ENCODE measurements around the gene HMBS.
"Not testable (repeated sequence)": the region's sequence is repeated elsewhere in the genome, so short reads cannot be mapped to it uniquely, and the experiment has no call there.

HMBS gene

DNA sequence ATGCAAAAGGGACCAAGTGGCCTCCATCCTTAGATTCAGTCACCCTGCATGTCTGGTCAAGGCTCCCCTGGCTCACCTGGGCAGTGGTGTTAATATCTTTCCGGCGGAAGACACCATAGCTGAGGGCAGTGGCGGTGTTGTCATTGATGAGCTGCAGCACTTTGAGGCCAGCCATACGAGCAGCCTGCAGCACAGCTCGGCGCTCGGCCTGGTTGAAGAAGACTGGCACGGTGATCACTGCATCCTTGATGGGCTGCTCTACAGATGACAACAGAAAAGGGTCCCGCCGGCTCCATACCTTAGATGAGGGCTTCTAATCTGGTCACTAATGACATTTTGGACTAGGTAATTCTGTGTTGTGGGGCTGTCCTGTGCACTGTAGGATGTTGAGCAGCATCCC, 30.3 kb upstream of the HMBS start:
- Histone ChIP-seq H3K27me3 (ENCODE audit: control insufficient read depth, insufficient read depth, low read length) (no peaks in the 10 kb centered on the region), H3K9ac (ENCODE audit: low read length) (no peak overlapping the region), H3K36me3 (ENCODE audit: control insufficient read depth, insufficient read depth, low read length) (peaks cover 46% of the 10 kb centered on the region), H3K27ac (ENCODE audit: low read depth, low read length) (no peak overlapping the region), H3K4me3 (ENCODE audit: low read length) (no peak overlapping the region), H3K4me1 (ENCODE audit: control insufficient read depth, insufficient read depth, low read length) (peaks cover 7% of the 10 kb centered on the region)

DNA sequence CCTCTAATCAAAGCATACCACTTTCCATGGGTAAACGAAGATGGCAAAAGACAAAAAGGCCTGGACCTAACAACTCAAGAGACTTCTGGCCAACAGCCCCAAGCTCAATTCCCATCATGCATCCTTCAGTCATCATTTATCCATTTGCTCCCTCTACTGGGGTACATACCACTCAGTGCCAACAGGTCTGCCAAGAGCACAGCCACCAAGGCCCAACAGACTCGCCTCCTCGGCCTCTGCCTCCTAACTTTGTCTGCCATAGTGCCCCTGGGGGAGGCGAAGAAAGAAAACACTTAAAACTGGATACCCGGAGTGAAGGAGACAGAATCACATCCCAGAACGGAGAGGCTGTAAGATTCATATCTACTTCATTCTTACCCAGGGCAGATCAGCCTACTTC, 28.8 kb upstream of the HMBS start:
- no peak overlapping the region for H3K9ac ChIP-seq (ENCODE audit: low read length)
- H3K4me1 ChIP-seq (ENCODE audit: control insufficient read depth, insufficient read depth, low read length), result peaks cover 7% of the 10 kb centered on the region
- no peak overlapping the region for H3K27ac ChIP-seq (ENCODE audit: low read depth, low read length)
- H3K4me3 ChIP-seq (ENCODE audit: low read length), result peak overlapping the region; percentile 80
- peaks cover 40% of the 10 kb centered on the region for H3K36me3 ChIP-seq (ENCODE audit: control insufficient read depth, insufficient read depth, low read length)
- no peaks in the 10 kb centered on the region for H3K27me3 ChIP-seq (ENCODE audit: control insufficient read depth, insufficient read depth, low read length)

DNA sequence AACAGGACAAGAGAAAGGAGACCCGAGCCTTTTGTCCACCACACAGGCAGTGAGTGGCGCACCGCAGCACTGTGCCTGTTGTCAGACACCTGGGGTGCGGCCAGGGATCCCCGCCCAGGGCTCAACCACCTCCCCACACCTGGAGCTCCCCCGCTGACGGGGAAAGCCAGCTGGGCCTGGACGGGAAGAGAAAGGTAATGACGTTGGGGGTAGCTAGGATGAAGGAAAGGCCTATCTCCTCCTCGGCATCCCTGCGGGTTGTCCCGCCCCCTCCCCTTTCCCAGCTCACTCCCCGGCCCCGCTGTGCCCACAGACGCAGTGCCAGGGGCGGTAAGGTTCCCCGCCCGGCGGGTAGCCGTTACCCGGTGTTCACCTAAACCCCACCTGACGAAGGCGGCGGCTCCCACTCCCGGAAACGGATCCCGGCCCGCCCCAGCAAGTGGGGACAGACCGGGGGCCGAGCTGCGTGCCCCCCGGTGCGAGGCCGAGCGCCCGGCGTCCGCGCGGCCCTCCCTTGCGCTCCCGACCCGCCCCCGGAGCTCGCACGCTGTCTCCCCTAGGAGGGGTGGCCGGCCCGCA, 28.2 kb upstream of the HMBS start:
- Histone ChIP-seq H3K4me1 (ENCODE audit: control insufficient read depth, insufficient read depth, low read length) (peaks cover 7% of the 10 kb centered on the region), H3K36me3 (ENCODE audit: control insufficient read depth, insufficient read depth, low read length) (peaks cover 34% of the 10 kb centered on the region), H3K4me3 (ENCODE audit: low read length) (peak overlapping the region; percentile 80), H3K27ac (ENCODE audit: low read depth, low read length) (peak overlapping the region; percentile 76), H3K9ac (ENCODE audit: low read length) (peak overlapping the region; percentile 63), H3K27me3 (ENCODE audit: control insufficient read depth, insufficient read depth, low read length) (no peaks in the 10 kb centered on the region)

DNA sequence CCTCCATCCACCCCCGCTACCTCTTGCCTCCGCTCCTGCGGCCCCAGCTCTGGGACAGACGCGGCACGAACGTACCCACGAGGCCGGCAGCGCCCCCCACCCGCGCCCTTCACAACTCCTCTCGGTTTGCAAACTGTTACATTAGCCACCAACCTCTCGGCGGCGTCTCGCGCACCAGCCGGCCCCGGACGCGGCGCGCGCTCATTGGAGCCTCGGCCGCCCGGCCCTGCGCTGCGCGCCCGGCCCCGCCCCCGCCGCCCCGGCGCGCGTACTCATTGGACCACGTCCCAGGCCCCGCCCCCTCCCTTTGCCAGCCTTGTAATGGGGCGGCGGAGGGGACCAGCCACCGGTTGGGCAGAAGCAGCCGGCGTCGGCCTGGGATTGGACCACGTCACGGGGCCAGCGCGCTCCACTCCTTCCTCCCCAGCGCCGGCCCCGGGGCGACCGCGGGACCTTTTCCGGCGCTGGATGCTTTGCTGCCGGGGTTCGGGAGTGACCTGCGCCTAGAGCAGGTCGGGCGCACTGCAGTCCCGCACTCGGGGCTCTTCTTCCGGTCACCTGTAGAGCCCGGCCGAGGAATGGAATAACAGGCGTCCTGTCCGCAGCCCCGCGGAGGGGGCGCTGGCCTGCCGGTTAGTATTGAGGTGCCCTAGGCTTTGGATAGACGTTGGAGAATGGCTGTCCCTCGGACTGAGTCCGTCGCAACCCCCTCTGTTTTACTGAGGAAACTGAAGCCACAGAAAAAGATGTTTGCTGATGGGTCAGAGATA, 27.5 kb upstream of the HMBS start, which contains the start of gene HYOU1:
Gene HYOU1 (minus strand): TSS at position 206 of the 770 bp plus-strand sequence. CDS start 1,045 bp downstream, outside the sequence.
- H3K27me3 ChIP-seq (ENCODE audit: control insufficient read depth, insufficient read depth, low read length), result no peaks in the 10 kb centered on the region
- H3K4me1 ChIP-seq (ENCODE audit: control insufficient read depth, insufficient read depth, low read length), result peaks cover 7% of the 10 kb centered on the region
- H3K27ac ChIP-seq (ENCODE audit: low read depth, low read length), result peak within 1 kb of the TSS; percentile 76
- peak within 1 kb of the TSS; percentile 85 for H3K4me3 ChIP-seq (ENCODE audit: low read length)
- H3K36me3 ChIP-seq (ENCODE audit: control insufficient read depth, insufficient read depth, low read length), result peaks cover 28% of the 10 kb centered on the region
- H3K9ac ChIP-seq (ENCODE audit: low read length), result peak within 1 kb of the TSS; percentile 63

DNA sequence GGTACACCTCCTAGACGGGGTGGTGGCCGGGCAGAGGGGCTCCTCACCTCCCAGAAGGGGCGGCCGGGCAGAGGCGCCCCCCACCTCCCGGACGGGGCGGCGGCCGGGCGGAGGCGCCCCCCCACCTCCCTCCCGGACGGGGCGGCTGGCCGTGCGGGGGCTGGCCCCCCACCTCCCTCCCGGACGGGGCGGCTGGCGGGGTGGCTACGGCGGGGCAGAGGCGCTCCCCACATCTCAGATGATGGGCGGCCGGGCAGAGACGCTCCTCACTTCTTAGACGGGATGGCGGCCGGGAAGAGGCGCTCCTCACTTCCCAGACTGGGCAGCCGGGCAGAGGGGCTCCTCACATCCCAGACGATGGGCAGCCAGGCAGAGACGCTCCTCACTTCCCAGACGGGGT, 25.6 kb upstream of the HMBS start:
- H3K36me3 ChIP-seq (ENCODE audit: control insufficient read depth, insufficient read depth, low read length), result peaks cover 12% of the 10 kb centered on the region
- not testable (repeated sequence) for H3K9ac ChIP-seq (ENCODE audit: low read length); H3K4me3 ChIP-seq (ENCODE audit: low read length); H3K27ac ChIP-seq (ENCODE audit: low read depth, low read length); H3K4me1 ChIP-seq (ENCODE audit: control insufficient read depth, insufficient read depth, low read length); H3K27me3 ChIP-seq (ENCODE audit: control insufficient read depth, insufficient read depth, low read length)

DNA sequence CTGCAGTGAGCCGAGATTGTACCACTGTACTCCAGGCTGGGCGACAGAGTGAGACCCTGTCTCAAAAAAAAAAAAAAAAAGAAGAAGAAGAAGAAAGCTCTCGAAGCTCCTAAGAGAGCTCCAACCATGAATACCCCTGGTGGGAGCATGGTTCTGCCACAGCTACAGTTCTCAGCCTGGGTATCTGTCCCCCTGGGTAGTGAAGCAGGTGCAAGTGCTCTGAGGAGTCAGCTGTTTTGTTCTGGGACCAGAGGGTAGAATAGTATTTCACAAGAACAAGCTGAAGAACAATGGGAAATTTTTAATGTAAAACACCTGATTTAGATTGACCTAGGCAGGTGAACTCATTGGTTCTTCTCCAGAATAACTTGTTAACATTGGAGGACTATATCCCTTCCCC, 23.4 kb upstream of the HMBS start:
- H3K27me3 ChIP-seq (ENCODE audit: control insufficient read depth, insufficient read depth, low read length), result no peaks in the 10 kb centered on the region
- no peak overlapping the region for H3K27ac ChIP-seq (ENCODE audit: low read depth, low read length)

DNA sequence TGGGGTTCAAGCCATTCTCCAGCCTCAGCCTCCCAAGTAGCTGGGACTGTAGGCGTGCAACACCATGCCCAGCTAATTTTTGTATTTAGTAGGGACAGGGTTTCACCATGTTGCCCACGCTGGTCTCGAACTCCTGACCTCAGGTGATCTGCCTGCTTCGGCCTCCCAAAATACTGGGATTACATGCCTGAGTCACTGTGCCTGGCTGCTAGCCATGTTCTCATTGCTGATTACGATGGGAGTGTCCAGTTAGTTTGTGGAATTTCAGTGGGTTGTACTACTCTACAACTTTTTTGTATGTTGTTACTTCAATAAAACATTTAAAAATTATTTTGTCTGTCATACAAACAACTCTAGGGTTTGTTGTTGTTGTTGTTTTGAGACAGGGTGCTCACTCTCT, 21.9 kb upstream of the HMBS start:
- H3K4me1 ChIP-seq (ENCODE audit: control insufficient read depth, insufficient read depth, low read length), result no peaks in the 10 kb centered on the region
- no peak overlapping the region for H3K9ac ChIP-seq (ENCODE audit: low read length)
- H3K36me3 ChIP-seq (ENCODE audit: control insufficient read depth, insufficient read depth, low read length), result no peaks in the 10 kb centered on the region
- no peak overlapping the region for H3K4me3 ChIP-seq (ENCODE audit: low read length)
- H3K27ac ChIP-seq (ENCODE audit: low read depth, low read length), result no peak overlapping the region
- H3K27me3 ChIP-seq (ENCODE audit: control insufficient read depth, insufficient read depth, low read length), result no peaks in the 10 kb centered on the region

More for the DNA sequence above, 23.4 kb upstream of the HMBS start:
- H3K36me3 ChIP-seq (ENCODE audit: control insufficient read depth, insufficient read depth, low read length), result no peaks in the 10 kb centered on the region
- no peaks in the 10 kb centered on the region for H3K4me1 ChIP-seq (ENCODE audit: control insufficient read depth, insufficient read depth, low read length)
- H3K9ac ChIP-seq (ENCODE audit: low read length), result no peak overlapping the region
- H3K4me3 ChIP-seq (ENCODE audit: low read length), result no peak overlapping the region

DNA sequence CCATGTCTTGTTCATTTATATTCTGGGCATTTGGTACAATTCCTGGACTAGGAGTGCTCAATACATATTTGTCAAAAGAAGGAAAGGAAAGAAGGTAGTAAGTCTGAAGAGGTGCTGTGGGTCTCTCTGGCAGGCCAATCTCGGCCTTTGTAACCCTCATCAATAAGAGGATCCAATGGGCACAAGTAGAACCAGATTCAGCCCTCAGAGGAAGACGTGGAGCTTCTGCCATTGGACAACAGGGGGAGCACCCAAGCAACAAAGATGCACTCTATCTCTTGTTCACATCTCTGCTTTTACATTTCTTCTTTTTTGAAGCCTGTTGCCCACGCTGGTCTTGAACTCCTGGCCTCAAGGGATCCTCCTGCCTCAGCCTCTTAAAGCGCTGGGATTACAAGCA, 19.3 kb upstream of the HMBS start:
- no peaks in the 10 kb centered on the region for H3K27me3 ChIP-seq (ENCODE audit: control insufficient read depth, insufficient read depth, low read length)
- H3K36me3 ChIP-seq (ENCODE audit: control insufficient read depth, insufficient read depth, low read length), result peaks cover 2% of the 10 kb centered on the region
- no peak overlapping the region for H3K27ac ChIP-seq (ENCODE audit: low read depth, low read length)
- H3K4me1 ChIP-seq (ENCODE audit: control insufficient read depth, insufficient read depth, low read length), result no peaks in the 10 kb centered on the region
- no peak overlapping the region for H3K4me3 ChIP-seq (ENCODE audit: low read length)
- no peak overlapping the region for H3K9ac ChIP-seq (ENCODE audit: low read length)

DNA sequence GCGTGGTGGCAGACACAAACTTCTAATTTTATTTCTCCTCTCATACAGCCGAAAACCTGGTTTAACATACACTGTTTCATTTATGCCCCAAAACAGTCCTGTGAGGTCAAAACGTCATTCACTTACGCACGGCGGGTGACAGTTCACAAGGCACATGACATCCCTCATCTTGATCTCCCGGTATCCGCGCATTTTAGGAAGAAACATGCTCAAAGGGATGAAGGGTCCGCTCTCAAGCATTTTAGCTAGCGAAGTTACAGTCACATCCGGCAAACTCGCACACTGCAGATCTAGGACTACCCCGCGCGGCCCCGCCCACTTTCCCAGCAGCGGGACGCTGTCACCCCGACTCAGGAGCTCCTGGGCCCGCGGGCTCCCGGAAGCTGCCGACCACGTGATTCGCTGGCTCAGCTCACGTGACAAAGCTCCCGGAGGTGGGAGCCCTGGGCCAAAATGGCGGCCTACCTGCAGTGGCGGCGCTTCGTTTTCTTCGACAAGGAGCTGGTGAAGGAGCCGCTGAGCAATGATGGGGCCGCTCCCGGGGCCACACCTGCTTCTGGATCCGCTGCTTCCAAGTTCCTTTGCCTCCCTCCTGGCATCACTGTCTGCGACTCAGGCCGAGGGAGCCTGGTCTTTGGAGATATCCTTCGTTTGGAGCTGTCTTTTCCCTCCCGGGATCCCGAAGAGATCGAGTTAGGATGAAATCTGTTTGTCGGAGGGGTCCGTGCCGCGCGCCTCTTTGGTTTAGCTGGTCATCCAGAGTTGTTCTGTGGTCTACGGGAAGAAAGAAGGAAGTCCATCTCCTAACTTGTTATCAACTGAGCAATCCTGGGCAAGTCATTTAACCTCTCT, 17.1 kb upstream of the HMBS start, which contains the start of gene VPS11:
Gene VPS11 (plus strand): TSS at position 448 of the 852 bp plus-strand sequence. CDS start 6 bp downstream, at position 454.
- no peaks in the 10 kb centered on the region for H3K4me1 ChIP-seq (ENCODE audit: control insufficient read depth, insufficient read depth, low read length)
- peak within 1 kb of the TSS; percentile 87 for H3K27ac ChIP-seq (ENCODE audit: low read depth, low read length)
- peak within 1 kb of the TSS; percentile 97 for H3K9ac ChIP-seq (ENCODE audit: low read length)
- H3K27me3 ChIP-seq (ENCODE audit: control insufficient read depth, insufficient read depth, low read length), result no peaks in the 10 kb centered on the region
- peaks cover 12% of the 10 kb centered on the region for H3K36me3 ChIP-seq (ENCODE audit: control insufficient read depth, insufficient read depth, low read length)
- H3K4me3 ChIP-seq (ENCODE audit: low read length), result peak within 1 kb of the TSS; percentile 98

DNA sequence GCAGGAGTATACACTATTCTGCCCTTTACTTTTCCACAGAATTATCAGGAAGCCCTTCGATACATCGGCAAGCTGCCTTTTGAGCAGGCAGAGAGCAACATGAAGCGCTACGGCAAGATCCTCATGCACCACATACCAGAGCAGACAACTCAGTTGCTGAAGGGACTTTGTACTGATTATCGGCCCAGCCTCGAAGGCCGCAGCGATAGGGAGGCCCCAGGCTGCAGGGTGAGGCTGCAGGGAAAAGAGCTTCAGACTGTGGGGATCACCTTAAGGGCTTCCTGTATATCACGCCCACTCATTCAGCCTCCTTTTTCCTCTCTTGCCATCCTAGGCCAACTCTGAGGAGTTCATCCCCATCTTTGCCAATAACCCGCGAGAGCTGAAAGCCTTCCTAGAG, 6.8 kb upstream of the HMBS start:
- Histone ChIP-seq H3K4me3 (ENCODE audit: low read length) (no peak overlapping the region), H3K27me3 (ENCODE audit: control insufficient read depth, insufficient read depth, low read length) (no peaks in the 10 kb centered on the region), H3K36me3 (ENCODE audit: control insufficient read depth, insufficient read depth, low read length) (peaks cover 61% of the 10 kb centered on the region), H3K9ac (ENCODE audit: low read length) (no peak overlapping the region), H3K4me1 (ENCODE audit: control insufficient read depth, insufficient read depth, low read length) (no peaks in the 10 kb centered on the region), H3K27ac (ENCODE audit: low read depth, low read length) (no peak overlapping the region)

DNA sequence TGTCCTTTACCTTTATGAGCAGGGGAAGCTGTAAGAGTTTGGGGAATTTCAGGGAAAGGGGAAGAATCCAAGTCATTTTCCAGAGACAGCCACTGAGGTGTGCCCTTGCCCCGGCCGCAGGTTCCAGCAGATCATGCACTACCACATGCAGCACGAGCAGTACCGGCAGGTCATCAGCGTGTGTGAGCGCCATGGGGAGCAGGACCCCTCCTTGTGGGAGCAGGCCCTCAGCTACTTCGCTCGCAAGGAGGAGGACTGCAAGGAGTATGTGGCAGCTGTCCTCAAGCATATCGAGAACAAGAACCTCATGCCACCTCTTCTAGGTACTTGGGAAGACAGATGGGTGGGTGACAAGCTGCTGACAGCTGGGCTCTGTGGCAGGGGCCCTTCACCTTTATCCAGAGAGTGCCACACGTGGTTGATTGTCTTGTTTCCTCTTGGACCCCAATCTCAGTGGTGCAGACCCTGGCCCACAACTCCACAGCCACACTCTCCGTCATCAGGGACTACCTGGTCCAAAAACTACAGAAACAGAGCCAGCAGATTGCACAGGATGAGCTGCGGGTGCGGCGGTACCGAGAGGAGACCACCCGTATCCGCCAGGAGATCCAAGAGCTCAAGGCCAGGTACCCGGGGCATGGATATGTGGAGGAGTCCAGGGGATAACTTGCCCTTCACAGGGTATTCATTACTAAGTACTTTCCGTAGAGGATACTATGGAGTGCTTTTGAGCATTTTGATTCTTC, 5.8 kb upstream of the HMBS start:
- Histone ChIP-seq H3K27me3 (ENCODE audit: control insufficient read depth, insufficient read depth, low read length) (no peaks in the 10 kb centered on the region), H3K4me3 (ENCODE audit: low read length) (no peak overlapping the region), H3K27ac (ENCODE audit: low read depth, low read length) (no peak overlapping the region), H3K4me1 (ENCODE audit: control insufficient read depth, insufficient read depth, low read length) (no peaks in the 10 kb centered on the region), H3K36me3 (ENCODE audit: control insufficient read depth, insufficient read depth, low read length) (peaks cover 52% of the 10 kb centered on the region), H3K9ac (ENCODE audit: low read length) (no peak overlapping the region)
